ENCODE data around the gene REN. TPM values are rescaled to one million over a fixed set of nuclear protein-coding genes. Genes with fewer than 3 reads are reported as not detected.

Gene REN
- total and polyA plus RNA-seq, 2 of the 13 experiments (the other 11 are each of a cell fraction or from before 2014, with no cell fraction given) = not detected

GRCh38 chr1:204108312-204109141 is 57.6 kb downstream of the REN start:
- H2AFZ ChIP-seq (ENCODE audit: low read length) = no peak overlapping the region
- 96% methylated on average over 15 of the region's 21 CpGs for WGBS (ENCODE audit: low lambda C conversion rate)
- CTCF ChIA-PET (ENCODE audit: low intra/inter-chr PET ratio, low total read pairs) = no interaction called here
- H3K79me2 ChIP-seq (ENCODE audit: insufficient read depth, low read length) = peaks cover 68% of the 10 kb centered on the region
- no peak overlapping the region for H3K4me2 ChIP-seq (ENCODE audit: low read depth, low read length)
- in situ Hi-C loops (cut with HindIII; ENCODE audit: extremely low pct_ligation_motif_present, low pct_unique_long_range_greater_than_20kb) (no loop called here), intact Hi-C loops (cut with micrococcal nuclease; ENCODE audit: unreplicated experiment) (no loop called here)
- H3K27ac ChIP-seq (ENCODE audit: extremely low read length, insufficient read depth, low read length) = no peak overlapping the region
- no peak overlapping the region for H3K4me3 ChIP-seq (replicated peaks in 1 of 3; ENCODE audit: insufficient read depth in 1 of 3, low read depth in 2 of 3, low read length in 3 of 3)
- H3K4me1 ChIP-seq (ENCODE audit: insufficient read depth, low read length) = peaks cover 29% of the 10 kb centered on the region
- POLR2A ChIA-PET = no interaction called here
- TF ChIP-seq NFIC (IDR thresholded peaks at IDR 0.05; ENCODE audit: low read length) = no peak
- peak; percentile 60 for TF ChIP-seq HNF4A (CRISPR knock-in tag; IDR thresholded peaks at IDR 0.05)
- no peak for TF ChIP-seq BORCS8-MEF2B (CRISPR knock-in tag; IDR thresholded peaks at IDR 0.05)
- 0 out of 2 replicates have a peak, but pooled peaks have one; percentile 7 for TF ChIP-seq SMC3 (IDR thresholded peaks at IDR 0.05; ENCODE audit: low read length)
- TF ChIP-seq, protein P1, sequence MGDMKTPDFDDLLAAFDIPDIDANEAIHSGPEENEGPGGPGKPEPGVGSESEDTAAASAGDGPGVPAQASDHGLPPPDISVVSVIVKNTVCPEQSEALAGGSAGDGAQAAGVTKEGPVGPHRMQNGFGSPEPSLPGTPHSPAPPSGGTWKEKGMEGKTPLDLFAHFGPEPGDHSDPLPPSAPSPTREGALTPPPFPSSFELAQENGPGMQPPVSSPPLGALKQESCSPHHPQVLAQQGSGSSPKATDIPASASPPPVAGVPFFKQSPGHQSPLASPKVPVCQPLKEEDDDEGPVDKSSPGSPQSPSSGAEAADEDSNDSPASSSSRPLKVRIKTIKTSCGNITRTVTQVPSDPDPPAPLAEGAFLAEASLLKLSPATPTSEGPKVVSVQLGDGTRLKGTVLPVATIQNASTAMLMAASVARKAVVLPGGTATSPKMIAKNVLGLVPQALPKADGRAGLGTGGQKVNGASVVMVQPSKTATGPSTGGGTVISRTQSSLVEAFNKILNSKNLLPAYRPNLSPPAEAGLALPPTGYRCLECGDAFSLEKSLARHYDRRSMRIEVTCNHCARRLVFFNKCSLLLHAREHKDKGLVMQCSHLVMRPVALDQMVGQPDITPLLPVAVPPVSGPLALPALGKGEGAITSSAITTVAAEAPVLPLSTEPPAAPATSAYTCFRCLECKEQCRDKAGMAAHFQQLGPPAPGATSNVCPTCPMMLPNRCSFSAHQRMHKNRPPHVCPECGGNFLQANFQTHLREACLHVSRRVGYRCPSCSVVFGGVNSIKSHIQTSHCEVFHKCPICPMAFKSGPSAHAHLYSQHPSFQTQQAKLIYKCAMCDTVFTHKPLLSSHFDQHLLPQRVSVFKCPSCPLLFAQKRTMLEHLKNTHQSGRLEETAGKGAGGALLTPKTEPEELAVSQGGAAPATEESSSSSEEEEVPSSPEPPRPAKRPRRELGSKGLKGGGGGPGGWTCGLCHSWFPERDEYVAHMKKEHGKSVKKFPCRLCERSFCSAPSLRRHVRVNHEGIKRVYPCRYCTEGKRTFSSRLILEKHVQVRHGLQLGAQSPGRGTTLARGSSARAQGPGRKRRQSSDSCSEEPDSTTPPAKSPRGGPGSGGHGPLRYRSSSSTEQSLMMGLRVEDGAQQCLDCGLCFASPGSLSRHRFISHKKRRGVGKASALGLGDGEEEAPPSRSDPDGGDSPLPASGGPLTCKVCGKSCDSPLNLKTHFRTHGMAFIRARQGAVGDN (CRISPR knock-in tag; IDR thresholded peaks at IDR 0.05) = peak; percentile 13; the same call in 1 of the 2 replicates
- TF ChIP-seq, protein P2, sequence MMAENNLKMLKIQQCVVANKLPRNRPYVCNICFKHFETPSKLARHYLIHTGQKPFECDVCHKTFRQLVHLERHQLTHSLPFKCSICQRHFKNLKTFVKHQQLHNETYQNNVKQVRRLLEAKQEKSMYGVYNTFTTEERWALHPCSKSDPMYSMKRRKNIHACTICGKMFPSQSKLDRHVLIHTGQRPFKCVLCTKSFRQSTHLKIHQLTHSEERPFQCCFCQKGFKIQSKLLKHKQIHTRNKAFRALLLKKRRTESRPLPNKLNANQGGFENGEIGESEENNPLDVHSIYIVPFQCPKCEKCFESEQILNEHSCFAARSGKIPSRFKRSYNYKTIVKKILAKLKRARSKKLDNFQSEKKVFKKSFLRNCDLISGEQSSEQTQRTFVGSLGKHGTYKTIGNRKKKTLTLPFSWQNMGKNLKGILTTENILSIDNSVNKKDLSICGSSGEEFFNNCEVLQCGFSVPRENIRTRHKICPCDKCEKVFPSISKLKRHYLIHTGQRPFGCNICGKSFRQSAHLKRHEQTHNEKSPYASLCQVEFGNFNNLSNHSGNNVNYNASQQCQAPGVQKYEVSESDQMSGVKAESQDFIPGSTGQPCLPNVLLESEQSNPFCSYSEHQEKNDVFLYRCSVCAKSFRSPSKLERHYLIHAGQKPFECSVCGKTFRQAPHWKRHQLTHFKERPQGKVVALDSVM (CRISPR knock-in tag; IDR thresholded peaks at IDR 0.05) = 0 out of 2 replicates have a peak, but pooled peaks have one; percentile 15
- no peak for TF ChIP-seq ZNF775 (CRISPR knock-in tag; IDR thresholded peaks at IDR 0.05; ENCODE audit: borderline replicate concordance)
- TF ChIP-seq ZSCAN22 (CRISPR knock-in tag; IDR thresholded peaks at IDR 0.05) = peak; percentile 94
- TF ChIP-seq, protein P3, sequence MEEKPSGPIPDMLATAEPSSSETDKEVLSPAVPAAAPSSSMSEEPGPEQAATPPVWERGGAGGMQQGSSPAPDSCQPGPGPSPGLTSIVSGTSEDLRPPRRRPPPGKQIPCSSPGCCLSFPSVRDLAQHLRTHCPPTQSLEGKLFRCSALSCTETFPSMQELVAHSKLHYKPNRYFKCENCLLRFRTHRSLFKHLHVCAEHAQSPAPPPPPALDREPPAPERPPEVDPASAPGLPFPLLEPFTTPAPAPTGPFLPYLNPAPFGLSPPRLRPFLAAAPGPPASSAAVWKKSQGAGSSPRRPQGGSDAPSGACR (CRISPR knock-in tag; IDR thresholded peaks at IDR 0.05) = no peak
- TF ChIP-seq SRF (IDR thresholded peaks at IDR 0.05; ENCODE audit: low read depth, low read length) = no peak
- TF ChIP-seq KMT2B (CRISPR knock-in tag; IDR thresholded peaks at IDR 0.05) = no peak
- H3K9ac ChIP-seq (ENCODE audit: insufficient read depth, low read depth, low read length) = no peak overlapping the region
- no peak for DNase-seq (ENCODE audit: low spot score)
- peaks cover 0 to 6% of the 10 kb centered on the region in 2 experiments; a peak in 2 of 5 replicates for H3K36me3 ChIP-seq (replicated peaks in 1 of 2; ENCODE audit: control insufficient read depth in 1 of 2, insufficient read depth in 2 of 2, low read length in 2 of 2)
- no peaks in the 10 kb centered on the region for H3K27me3 ChIP-seq (ENCODE audit: control insufficient read depth in 1 of 2, insufficient read depth in 2 of 2, low read length in 2 of 2)
- peak; percentile 59 for ATAC-seq
- BruUV-seq (replicated peaks) = no TSS peak
- peaks cover 6% of the 10 kb centered on the region; the same call in 1 of the 2 replicates for H4K20me1 ChIP-seq (ENCODE audit: insufficient read depth, low read length)
- FAIRE-seq = no peak
- H3K9me3 ChIP-seq (ENCODE audit: low read length) = no peaks in the 10 kb centered on the region

Data from HepG2 (cell line).